ENCODE data around the gene STIMATE.

Gene STIMATE

GRCh38 chr3:52791366-52791765 lies 106.0 kb downstream of the STIMATE start:
- no peak for DNase-seq (ENCODE audit: low read depth)

- no peak for DNase-seq (ENCODE audit: low read depth)
Observed at GRCh38 chr3:52790741-52791140, 106.6 kb downstream of the STIMATE start.

GRCh38 chr3:52790337-52790736 lies 107.0 kb downstream of the STIMATE start:
- no peak for DNase-seq (ENCODE audit: low read depth)

DNA sequence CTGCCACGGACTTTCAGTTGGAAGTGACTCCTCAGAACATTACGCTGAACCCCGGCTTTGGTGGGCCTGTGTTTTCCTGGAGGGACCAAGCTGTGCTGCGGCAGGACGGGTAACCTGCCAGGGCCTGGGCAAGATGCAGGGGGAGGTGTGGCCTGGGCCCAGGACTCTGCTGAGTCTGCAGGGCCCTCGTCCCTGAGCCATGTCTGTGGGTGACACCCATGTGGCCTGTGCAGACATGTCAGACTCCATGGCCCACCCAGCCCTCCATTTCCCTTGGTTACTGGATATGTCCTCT lies 107.7 kb downstream of the STIMATE start:
- no peak for DNase-seq (ENCODE audit: low read depth)

GRCh38 chr3:52788890-52789745 lies 108.2 kb downstream of the STIMATE start:
- DNase-seq (ENCODE audit: low read depth): no peak

- DNase-seq (ENCODE audit: low read depth): no peak
Observed at GRCh38 chr3:52787672-52788625, 109.4 kb downstream of the STIMATE start.

- DNase-seq (ENCODE audit: low read depth): no peak
Observed at GRCh38 chr3:52787246-52787645, 110.1 kb downstream of the STIMATE start.
